ENCODE measurements around the gene SP9.

SP9 gene

GRCh38 chr2:174326161-174327020 is 8.4 kb upstream of the SP9 start:
- Histone ChIP-seq H3K9me3 (peaks cover 29% of the 10 kb centered on the region), H3K27me3 (peaks cover 82% of the 10 kb centered on the region), H4K20me1 (peaks cover 62% of the 10 kb centered on the region), H3K4me2 (peak overlapping the region; percentile 65), H3K4me3 (peak overlapping the region; percentile 54), H3K27ac (no peak overlapping the region), H3K36me3 (no peaks in the 10 kb centered on the region), H3K9ac (no peak overlapping the region), H3K4me1 (peaks cover 10% of the 10 kb centered on the region)
- no peak for TF ChIP-seq Cebpa-rat (IDR thresholded peaks at IDR 0.05)

GRCh38 chr2:174327021-174327840 is 7.5 kb upstream of the SP9 start:
- Histone ChIP-seq H3K27ac (no peak overlapping the region), H3K27me3 (peaks cover 91% of the 10 kb centered on the region), H3K4me2 (no peak overlapping the region), H3K4me3 (peak overlapping the region; percentile 54; the same call in 1 of the 2 replicates), H3K9me3 (peaks cover 29% of the 10 kb centered on the region), H4K20me1 (peaks cover 71% of the 10 kb centered on the region), H3K9ac (no peak overlapping the region), H3K36me3 (no peaks in the 10 kb centered on the region), H3K4me1 (peaks cover 10% of the 10 kb centered on the region)
- no peak for TF ChIP-seq Cebpa-rat (IDR thresholded peaks at IDR 0.05)

GRCh38 chr2:174327841-174328113 is 7.0 kb upstream of the SP9 start:
- peaks cover 76% of the 10 kb centered on the region for H4K20me1 ChIP-seq
- H3K4me1 ChIP-seq = peaks cover 10% of the 10 kb centered on the region
- H3K27me3 ChIP-seq = peaks cover 96% of the 10 kb centered on the region
- no peak overlapping the region for H3K9ac ChIP-seq
- H3K36me3 ChIP-seq = no peaks in the 10 kb centered on the region
- no peak overlapping the region for H3K27ac ChIP-seq
- H3K4me2 ChIP-seq = no peak overlapping the region
- H3K4me3 ChIP-seq = no peak overlapping the region
- H3K9me3 ChIP-seq = peaks cover 29% of the 10 kb centered on the region
- TF ChIP-seq Cebpa-rat (IDR thresholded peaks at IDR 0.05) = no peak

GRCh38 chr2:174328114-174328960 is 6.4 kb upstream of the SP9 start:
- Histone ChIP-seq H3K4me3 (no peak overlapping the region), H3K4me2 (peak overlapping the region; percentile 30; the same call in 1 of the 2 replicates), H3K4me1 (peaks cover 10% of the 10 kb centered on the region), H4K20me1 (peaks cover 82% of the 10 kb centered on the region), H3K27ac (no peak overlapping the region), H3K9me3 (peaks cover 29% of the 10 kb centered on the region), H3K9ac (no peak overlapping the region), H3K27me3 (peaks cover 97% of the 10 kb centered on the region), H3K36me3 (no peaks in the 10 kb centered on the region)
- no peak for TF ChIP-seq Cebpa-rat (IDR thresholded peaks at IDR 0.05)

GRCh38 chr2:174328961-174329715 is 5.6 kb upstream of the SP9 start:
- Histone ChIP-seq H3K4me3 (no peak overlapping the region), H3K4me2 (peak overlapping the region; percentile 30; the same call in 1 of the 2 replicates), H3K4me1 (peaks cover 10% of the 10 kb centered on the region)

GRCh38 chr2:174330945-174331594 is 3.7 kb upstream of the SP9 start:
- H3K4me3 ChIP-seq = no peak overlapping the region
- no peak overlapping the region for H3K9ac ChIP-seq
- peaks cover 24% of the 10 kb centered on the region for H3K9me3 ChIP-seq
- no peak overlapping the region for H3K4me2 ChIP-seq
- no peaks in the 10 kb centered on the region for H3K36me3 ChIP-seq
- H3K27ac ChIP-seq = no peak overlapping the region
- peaks cover 93% of the 10 kb centered on the region for H4K20me1 ChIP-seq
- no peak for TF ChIP-seq Cebpa-rat (IDR thresholded peaks at IDR 0.05)
- H3K4me1 ChIP-seq = peaks cover 12% of the 10 kb centered on the region
- H3K27me3 ChIP-seq = peaks cover 100% of the 10 kb centered on the region

More at GRCh38 chr2:174328961-174329715, 5.6 kb upstream of the SP9 start:
- no peak for TF ChIP-seq Cebpa-rat (IDR thresholded peaks at IDR 0.05)
- H3K36me3 ChIP-seq = no peaks in the 10 kb centered on the region
- H3K27ac ChIP-seq = no peak overlapping the region
- peaks cover 100% of the 10 kb centered on the region for H3K27me3 ChIP-seq
- no peak overlapping the region for H3K9ac ChIP-seq
- H4K20me1 ChIP-seq = peaks cover 88% of the 10 kb centered on the region
- peaks cover 29% of the 10 kb centered on the region for H3K9me3 ChIP-seq

- H3K4me2 ChIP-seq = no peak overlapping the region
- no peak overlapping the region for H3K27ac ChIP-seq
- H3K4me3 ChIP-seq = no peak overlapping the region
Observed at GRCh38 chr2:174331595-174332216, 3.0 kb upstream of the SP9 start.

GRCh38 chr2:174332217-174332963 is 2.4 kb upstream of the SP9 start:
- peaks cover 100% of the 10 kb centered on the region for H3K27me3 ChIP-seq

More at GRCh38 chr2:174331595-174332216, 3.0 kb upstream of the SP9 start:
- H3K36me3 ChIP-seq = no peaks in the 10 kb centered on the region
- no peak for TF ChIP-seq Cebpa-rat (IDR thresholded peaks at IDR 0.05)
- H4K20me1 ChIP-seq = peaks cover 96% of the 10 kb centered on the region
- H3K9ac ChIP-seq = no peak overlapping the region
- H3K9me3 ChIP-seq = peaks cover 21% of the 10 kb centered on the region
- H3K4me1 ChIP-seq = peaks cover 14% of the 10 kb centered on the region
- H3K27me3 ChIP-seq = peaks cover 100% of the 10 kb centered on the region

More at GRCh38 chr2:174332217-174332963, 2.4 kb upstream of the SP9 start:
- Histone ChIP-seq H3K4me1 (peaks cover 15% of the 10 kb centered on the region), H3K4me2 (no peak overlapping the region), H4K20me1 (peaks cover 96% of the 10 kb centered on the region), H3K36me3 (no peaks in the 10 kb centered on the region), H3K9ac (no peak overlapping the region), H3K27ac (no peak overlapping the region), H3K4me3 (no peak overlapping the region), H3K9me3 (peaks cover 14% of the 10 kb centered on the region; the same call in 1 of the 2 replicates)
- no peak for TF ChIP-seq Cebpa-rat (IDR thresholded peaks at IDR 0.05)

All from BLaER1 (cell line).